Measurements from ENCODE around the gene KRT20.

GRCh38 chr17:40900809-40901356 lies 15.8 kb upstream of the KRT20 start:
- TF ChIP-seq CTCF (IDR thresholded peaks at IDR 0.05; ENCODE audit: low read depth, low read length), result no peak
- no peak for TF ChIP-seq EZH2phosphoT487 (IDR thresholded peaks at IDR 0.05; ENCODE audit: low read depth)

Data from OCI-LY3 (cell line).